Tibial nerve (tissue), 4 donors: ENCODE data around the gene ACTL6A. TPM values are rescaled to one million over a fixed set of nuclear protein-coding genes. Genes with fewer than 3 reads are reported as not detected.

Experiments used
- DNase-seq, 2 donors: peaks; one replicate each; pipeline ENCODE4 v3.0.0-alpha.2; 2019; ENCODE audit warnings: low spot score in 2 of 2
- H3K27ac ChIP-seq, 4 donors: fragments of 200-600 bp; sonication (generic) in 3 of 4; one replicate each; pipeline ENCODE4 v1.5.1; 2017 to 2019; ENCODE audit warnings: mild to moderate bottlenecking in 1 of 4
- H3K27me3 ChIP-seq, 2 donors: fragments of 200-600 bp; sonication (generic) in 1 of 2; one replicate each; pipeline versions ENCODE4 v1.5.1 to v1.6.0; 2017 to 2019
- H3K36me3 ChIP-seq, 3 donors: fragments of 200-600 bp; sonication (generic); one replicate each; pipeline ENCODE4 v1.5.1; 2018 to 2019
- H3K4me1 ChIP-seq, 4 donors: fragments of 200-600 bp; sonication (generic) in 3 of 4; one replicate each; pipeline ENCODE4 v1.5.1; 2017 to 2019
- H3K4me3 ChIP-seq, 4 donors: fragments of 200-600 bp; sonication (generic) in 3 of 4; one replicate each; pipeline ENCODE4 v1.5.1; 2017 to 2019; ENCODE audit warnings: mild to moderate bottlenecking in 1 of 4, moderate library complexity in 1 of 4
- H3K9me3 ChIP-seq, 4 donors: fragments of 200-600 bp; sonication (generic) in 3 of 4; one replicate each; pipeline ENCODE4 v1.5.1; 2017 to 2019
- EP300 ChIP-seq, 2 donors: sonication (generic); formaldehyde crosslinking; IDR thresholded peaks; one replicate each; pipeline ENCODE4 v1.6.1; 2017; ENCODE audit warnings: antibody characterized with exemption in 2 of 2, mild to moderate bottlenecking in 1 of 2
- POLR2A ChIP-seq, 2 donors: fragments of 450-650 bp; IDR thresholded peaks; one replicate each; pipeline ENCODE4 v1.6.1; 2017; ENCODE audit warnings: antibody characterized with exemption in 2 of 2, mild to moderate bottlenecking in 2 of 2, moderate library complexity in 2 of 2
- WGBS, 2 donors: methylation state at CpG; one replicate each; pipeline ENCODE4 v1.1.5; 2018; 5-methylcytosine and 5-hydroxymethylcytosine counted together
- small RNA-seq: library from RNA; depleted of rRNA; stranded (forward); fragments of <200 nt; gene quantifications from one replicate; pipeline ENCODE3, GENCODE V24; 2016
- total RNA-seq, 4 donors: library from RNA; depleted of rRNA; stranded (reverse); fragments of >200 nt; gene quantifications; one replicate each; pipeline ENCODE4 v1.1.0, GENCODE V29; 2016
- TF ChIP-seq, protein P1 (sequence below), 5 experiments: fragments of 200-600 bp in 3 of 5; fragments of 450-650 bp in 2 of 5; sonication (generic) in 3 of 5; IDR thresholded peaks; one replicate each; pipeline ENCODE4 v1.5.1; 2016 to 2019; ENCODE audit warnings: antibody characterized with exemption in 5 of 5, mild to moderate bottlenecking in 3 of 5, moderate library complexity in 2 of 5

The ACTL6A gene
- total RNA-seq, 4 donors from 2014 or later: 25.7 to 52.5 (median 36.3) TPM

DNA sequence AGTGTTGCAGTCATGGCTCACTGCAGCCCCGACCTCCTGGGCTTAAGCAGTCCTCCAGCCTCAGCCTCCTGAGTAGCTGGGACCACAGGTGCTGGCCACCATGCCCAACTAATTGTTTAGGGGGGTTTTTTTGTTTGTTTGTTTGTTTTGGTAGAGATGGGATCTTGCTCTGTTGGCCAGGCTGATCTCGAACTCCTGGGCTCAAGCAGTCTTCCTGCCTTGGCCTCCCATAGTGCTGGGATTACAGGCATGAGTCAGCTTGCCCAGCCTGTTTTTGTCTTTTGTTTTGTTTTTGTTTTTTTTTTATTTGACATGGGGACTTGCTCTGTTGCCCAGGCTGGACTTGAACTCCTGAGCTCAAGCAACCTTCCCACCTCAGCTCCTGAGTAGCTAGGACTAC is 59.3 kb downstream of the ACTL6A start:
- 94 to 98% methylated on average over 2 of the region's 2 CpGs for WGBS, 2 donors
- H3K4me3 ChIP-seq: no peak overlapping the region
- TF ChIP-seq, protein P1, sequence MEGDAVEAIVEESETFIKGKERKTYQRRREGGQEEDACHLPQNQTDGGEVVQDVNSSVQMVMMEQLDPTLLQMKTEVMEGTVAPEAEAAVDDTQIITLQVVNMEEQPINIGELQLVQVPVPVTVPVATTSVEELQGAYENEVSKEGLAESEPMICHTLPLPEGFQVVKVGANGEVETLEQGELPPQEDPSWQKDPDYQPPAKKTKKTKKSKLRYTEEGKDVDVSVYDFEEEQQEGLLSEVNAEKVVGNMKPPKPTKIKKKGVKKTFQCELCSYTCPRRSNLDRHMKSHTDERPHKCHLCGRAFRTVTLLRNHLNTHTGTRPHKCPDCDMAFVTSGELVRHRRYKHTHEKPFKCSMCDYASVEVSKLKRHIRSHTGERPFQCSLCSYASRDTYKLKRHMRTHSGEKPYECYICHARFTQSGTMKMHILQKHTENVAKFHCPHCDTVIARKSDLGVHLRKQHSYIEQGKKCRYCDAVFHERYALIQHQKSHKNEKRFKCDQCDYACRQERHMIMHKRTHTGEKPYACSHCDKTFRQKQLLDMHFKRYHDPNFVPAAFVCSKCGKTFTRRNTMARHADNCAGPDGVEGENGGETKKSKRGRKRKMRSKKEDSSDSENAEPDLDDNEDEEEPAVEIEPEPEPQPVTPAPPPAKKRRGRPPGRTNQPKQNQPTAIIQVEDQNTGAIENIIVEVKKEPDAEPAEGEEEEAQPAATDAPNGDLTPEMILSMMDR (IDR thresholded peaks at IDR 0.05): no peak
- no peak for TF ChIP-seq POLR2A (IDR thresholded peaks at IDR 0.05)
- no peak for TF ChIP-seq EP300 (IDR thresholded peaks at IDR 0.05)
- no peak overlapping the region for H3K27ac ChIP-seq
- DNase-seq: no peak
- peaks cover 0 to 73% (median 12%) of the 10 kb centered on the region in 3 donors for H3K36me3 ChIP-seq
- H3K4me1 ChIP-seq: no peaks in the 10 kb centered on the region
- H3K27me3 ChIP-seq: no peaks in the 10 kb centered on the region
- no peaks in the 10 kb centered on the region for H3K9me3 ChIP-seq

GRCh38 chr3:179624451-179624850 is 61.7 kb downstream of the ACTL6A start:
- peaks cover 0 to 51% (median 12%) of the 10 kb centered on the region in 3 donors for H3K36me3 ChIP-seq
- H3K27ac ChIP-seq: no peak overlapping the region
- H3K4me3 ChIP-seq: no peak overlapping the region
- no peaks in the 10 kb centered on the region for H3K4me1 ChIP-seq
- WGBS, 2 donors: 77 to 80% methylated on average over 3 of the region's 3 CpGs
- H3K27me3 ChIP-seq: no peaks in the 10 kb centered on the region
- DNase-seq: no peak
- H3K9me3 ChIP-seq: no peaks in the 10 kb centered on the region
- TF ChIP-seq EP300 (IDR thresholded peaks at IDR 0.05): no peak
- TF ChIP-seq POLR2A (IDR thresholded peaks at IDR 0.05): no peak
- TF ChIP-seq, protein P1 (IDR thresholded peaks at IDR 0.05): no peak

DNA sequence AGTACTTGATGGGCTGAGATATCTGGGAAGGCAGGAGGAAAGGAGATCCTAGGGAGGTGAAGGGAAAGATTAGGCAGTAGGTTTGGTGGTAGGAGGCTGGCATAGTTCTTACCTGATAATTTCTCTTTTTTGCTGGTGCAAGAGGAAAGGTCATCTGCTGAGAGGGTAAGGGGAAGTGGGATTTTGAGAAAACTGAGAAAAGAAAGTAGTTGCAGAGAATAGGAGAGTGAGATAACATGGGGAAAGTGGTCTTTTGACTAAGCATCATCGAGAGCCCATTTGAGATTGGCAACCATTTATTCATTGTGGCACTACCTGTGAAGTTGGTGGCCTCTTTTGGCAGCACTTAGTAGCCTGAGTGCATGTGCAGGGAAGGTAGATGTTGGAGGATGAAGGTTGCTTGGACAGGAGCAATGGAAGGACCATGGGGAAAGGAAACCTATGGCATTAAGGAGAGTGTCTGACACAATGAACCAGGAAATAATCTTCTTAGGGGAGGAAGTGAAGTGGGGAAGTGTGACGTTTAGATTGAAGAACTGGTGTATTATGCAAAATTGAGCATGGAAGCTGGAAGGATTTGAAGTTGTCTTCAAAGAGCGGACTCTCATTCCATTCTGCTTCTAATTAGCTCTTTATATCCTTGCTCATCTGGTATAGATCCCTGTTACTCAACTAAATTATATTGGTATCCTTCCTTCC is 68.2 kb downstream of the ACTL6A start:
- DNase-seq: no peak
- WGBS, 2 donors: 79 to 88% methylated on average over 3 of the region's 3 CpGs
- Histone ChIP-seq H3K4me3 (no peak overlapping the region), H3K27me3 (no peaks in the 10 kb centered on the region), H3K27ac (no peak overlapping the region), H3K36me3 (no peaks in the 10 kb centered on the region), H3K9me3 (no peaks in the 10 kb centered on the region), H3K4me1 (no peaks in the 10 kb centered on the region)
- TF ChIP-seq EP300 (IDR thresholded peaks at IDR 0.05): no peak
- no peak for TF ChIP-seq POLR2A (IDR thresholded peaks at IDR 0.05)
- TF ChIP-seq, protein P1 (IDR thresholded peaks at IDR 0.05): no peak

Small RNA genes within 50 kb of the gene (small RNA-seq; reads per million reads assigned to genes)
- not detected for gene AC090425.1
- not detected for gene RF01210

Other genes starting within 250 kb of the ACTL6A start
- 10 to 100 TPM; 39.3 to 55.7 (median 44.0) TPM for gene ZNF639, start 239.9 kb upstream of the ACTL6A start, total RNA-seq
- gene MFN1, start 215.2 kb upstream of the ACTL6A start, total RNA-seq: 10 to 100 TPM; 20.0 to 41.7 (median 39.2) TPM
- 10 to 100 TPM; 32.2 to 47.9 (median 36.3) TPM for gene GNB4, start 111.5 kb upstream of the ACTL6A start, total RNA-seq
- gene MRPL47, start 41.7 kb downstream of the ACTL6A start, total RNA-seq: 10 to 100 TPM; 14.9 to 22.2 (median 21.0) TPM
- 100 to 1,000 TPM in 1 of 4 donors, 10 to 100 TPM in 3; 45.9 to 101 (median 66.4) TPM for gene NDUFB5, start 41.9 kb downstream of the ACTL6A start, total RNA-seq
- 10 to 100 TPM in 3 of 4 donors, 1 to 10 TPM in 1; 9.8 to 16.7 (median 14.2) TPM for gene USP13, start 90.1 kb downstream of the ACTL6A start, total RNA-seq